Measurements from ENCODE around the gene MYO10.

GRCh38 chr5:16721151-16722096 is 214.7 kb downstream of the MYO10 start:
- no peak for TF ChIP-seq CTCF (IDR thresholded peaks at IDR 0.05; ENCODE audit: insufficient read depth, low read depth, low read length)
- TF ChIP-seq EZH2 (IDR thresholded peaks at IDR 0.05; ENCODE audit: insufficient read depth, low read length), result no peak
